IPS-20b (cell line): Measurements from ENCODE around the gene DTNA.

Experiments
- H3K27ac ChIP-seq: one replicate; pipeline ENCODE4 v1.5.1; 2013; ENCODE audit warnings: low read length
- H3K27me3 ChIP-seq: 2 replicates; pipeline ENCODE4 v1.6.1; 2013; ENCODE audit warnings: mild to moderate bottlenecking, low read length, inconsistent platforms; ENCODE audit not compliant: insufficient read depth
- H3K36me3 ChIP-seq: 2 replicates; pipeline ENCODE4 v1.6.1; 2013; ENCODE audit warnings: low read depth, mild to moderate bottlenecking, inconsistent platforms, low read length, moderate library complexity; ENCODE audit not compliant: insufficient read depth
- H3K4me1 ChIP-seq: 2 replicates; pipeline ENCODE4 v1.6.1; 2013; ENCODE audit warnings: mild to moderate bottlenecking, control low read depth, inconsistent platforms, low read length, moderate library complexity; ENCODE audit not compliant: insufficient read depth
- H3K4me3 ChIP-seq: 2 replicates; pipeline ENCODE4 v1.5.1; 2013; ENCODE audit warnings: mild to moderate bottlenecking, low read length, inconsistent platforms
- H3K9ac ChIP-seq: 2 replicates; pipeline ENCODE4 v1.6.1; 2013; ENCODE audit warnings: low read depth, mild to moderate bottlenecking, inconsistent platforms, low read length, moderate library complexity
- H3K9me3 ChIP-seq: 2 replicates; pipeline ENCODE4 v1.6.1; 2013; ENCODE audit warnings: mild to moderate bottlenecking, low read depth, low read length, inconsistent platforms; ENCODE audit not compliant: insufficient read depth

The DTNA gene

DNA sequence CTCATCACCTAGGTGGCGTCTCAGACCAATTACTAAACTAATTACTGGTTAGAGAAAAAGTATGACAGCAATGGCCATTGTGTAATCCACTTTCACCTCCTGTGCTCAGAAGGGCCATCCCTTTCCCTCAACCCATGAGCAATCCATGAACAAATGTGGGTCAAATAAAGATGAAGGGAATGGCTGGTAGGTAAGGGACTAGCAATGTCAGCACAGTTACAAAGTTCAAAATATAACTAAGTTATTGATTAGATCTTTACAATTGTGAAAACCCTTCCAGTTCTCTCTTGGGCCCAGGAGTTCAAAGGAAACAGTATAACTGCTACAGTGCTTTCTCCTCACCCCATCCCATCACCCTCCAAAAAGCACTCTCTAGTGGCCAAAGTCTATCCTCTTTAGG, 98.3 kb downstream of the DTNA start:
- Histone ChIP-seq H3K9ac (no peak overlapping the region), H3K27me3 (no peaks in the 10 kb centered on the region), H3K36me3 (no peaks in the 10 kb centered on the region), H3K9me3 (no peaks in the 10 kb centered on the region), H3K27ac (no peak overlapping the region), H3K4me3 (no peak overlapping the region), H3K4me1 (peaks cover 20% of the 10 kb centered on the region)

DNA sequence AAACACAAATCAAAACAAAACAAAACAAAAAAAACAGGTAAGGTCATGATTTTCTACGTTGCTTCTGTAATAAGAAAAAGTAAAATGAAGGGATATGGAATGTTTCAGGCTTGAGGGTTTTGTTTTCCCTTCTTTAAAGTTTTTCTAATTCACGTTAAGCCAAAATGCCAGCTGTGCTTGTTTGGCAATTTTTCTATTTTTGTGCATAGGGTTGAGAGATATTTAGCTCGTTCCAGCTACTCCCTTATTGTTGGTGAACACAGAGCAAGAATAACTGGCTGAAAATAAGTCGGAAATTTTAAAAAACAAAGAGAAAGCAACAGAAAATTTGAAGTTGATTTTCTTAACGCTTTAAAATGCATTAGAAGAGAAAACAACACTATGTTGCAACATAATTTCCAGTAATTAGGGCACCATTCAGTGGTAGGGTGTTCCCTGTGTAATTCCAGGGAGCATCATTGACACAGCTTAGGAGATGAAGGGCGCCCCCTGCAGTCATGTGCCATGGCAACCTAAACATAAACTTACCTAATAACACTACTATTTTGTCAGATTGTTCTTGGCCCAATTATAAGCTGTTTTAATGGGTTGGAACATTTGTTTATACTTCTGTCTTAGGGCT, 99.5 kb downstream of the DTNA start:
- Histone ChIP-seq H3K27ac (no peak overlapping the region), H3K9ac (no peak overlapping the region), H3K4me1 (peaks cover 20% of the 10 kb centered on the region), H3K4me3 (no peak overlapping the region), H3K36me3 (no peaks in the 10 kb centered on the region), H3K9me3 (no peaks in the 10 kb centered on the region), H3K27me3 (no peaks in the 10 kb centered on the region)

DNA sequence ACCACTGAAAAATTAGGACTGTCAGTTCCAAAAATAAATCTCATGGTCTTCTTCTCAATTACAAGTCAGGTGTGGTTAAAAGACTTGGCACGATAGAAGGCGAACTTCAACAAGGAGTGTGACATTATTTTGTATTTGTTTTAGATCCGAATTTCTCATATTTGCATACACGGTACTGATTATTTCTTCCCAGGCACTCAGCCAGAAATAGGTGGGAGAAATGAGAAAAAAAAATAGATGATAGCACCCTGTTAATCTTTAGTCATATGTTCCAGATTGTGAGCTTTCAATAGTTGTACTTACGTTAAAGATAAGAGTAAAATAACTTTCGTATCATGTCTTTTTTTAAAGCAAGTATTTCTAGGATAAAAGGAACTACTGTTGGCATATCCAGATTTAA, 106.1 kb downstream of the DTNA start:
- H3K4me1 ChIP-seq, result peaks cover 4% of the 10 kb centered on the region; the same call in 1 of the 2 replicates
- no peak overlapping the region for H3K4me3 ChIP-seq
- no peak overlapping the region for H3K27ac ChIP-seq
- H3K27me3 ChIP-seq, result no peaks in the 10 kb centered on the region
- H3K9me3 ChIP-seq, result no peaks in the 10 kb centered on the region
- no peaks in the 10 kb centered on the region for H3K36me3 ChIP-seq
- no peak overlapping the region for H3K9ac ChIP-seq

DNA sequence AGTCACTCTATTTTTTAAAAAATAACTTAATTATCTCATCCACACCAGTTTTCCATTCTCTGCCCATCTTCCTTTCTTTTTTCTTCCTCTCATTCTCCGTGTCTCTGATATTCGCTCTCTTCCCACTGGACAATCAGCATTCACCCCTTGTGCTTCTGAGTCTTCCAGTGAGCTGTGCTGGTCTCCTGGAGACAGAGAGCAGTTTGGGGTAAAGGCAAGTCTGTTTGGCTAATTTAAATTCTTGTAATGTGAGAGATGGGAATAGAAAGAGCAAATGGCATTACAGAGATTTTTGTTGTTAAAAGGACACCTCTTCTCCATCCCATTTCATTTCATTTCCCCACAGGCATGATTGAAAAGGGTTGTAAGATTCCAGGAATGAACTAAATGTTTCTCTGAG, 107.5 kb downstream of the DTNA start:
- no peaks in the 10 kb centered on the region for H3K27me3 ChIP-seq
- H3K27ac ChIP-seq, result no peak overlapping the region
- no peak overlapping the region for H3K9ac ChIP-seq
- H3K9me3 ChIP-seq, result no peaks in the 10 kb centered on the region
- H3K4me1 ChIP-seq, result peaks cover 4% of the 10 kb centered on the region; the same call in 1 of the 2 replicates
- H3K4me3 ChIP-seq, result no peak overlapping the region
- H3K36me3 ChIP-seq, result no peaks in the 10 kb centered on the region

DNA sequence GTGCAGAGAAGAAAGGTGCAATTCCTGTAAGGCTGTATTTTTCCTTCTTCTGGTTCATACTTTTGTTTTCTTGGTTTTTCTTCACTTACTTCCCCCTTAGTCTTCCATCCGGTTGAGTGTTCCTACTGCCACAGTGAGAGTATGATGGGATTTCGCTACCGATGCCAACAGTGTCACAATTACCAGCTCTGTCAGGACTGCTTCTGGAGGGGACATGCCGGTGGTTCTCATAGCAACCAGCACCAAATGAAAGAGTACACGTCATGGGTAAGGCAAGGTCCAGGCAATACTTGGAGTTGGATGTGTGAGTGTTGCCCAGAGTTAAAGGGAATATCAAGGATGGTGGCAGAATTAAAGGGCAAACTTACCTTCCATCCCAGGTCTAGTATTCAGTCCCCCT, 108.0 kb downstream of the DTNA start:
- Histone ChIP-seq H3K9me3 (no peaks in the 10 kb centered on the region), H3K4me1 (peaks cover 4% of the 10 kb centered on the region; the same call in 1 of the 2 replicates), H3K4me3 (no peak overlapping the region), H3K9ac (no peak overlapping the region), H3K27ac (no peak overlapping the region), H3K36me3 (no peaks in the 10 kb centered on the region), H3K27me3 (no peaks in the 10 kb centered on the region)

DNA sequence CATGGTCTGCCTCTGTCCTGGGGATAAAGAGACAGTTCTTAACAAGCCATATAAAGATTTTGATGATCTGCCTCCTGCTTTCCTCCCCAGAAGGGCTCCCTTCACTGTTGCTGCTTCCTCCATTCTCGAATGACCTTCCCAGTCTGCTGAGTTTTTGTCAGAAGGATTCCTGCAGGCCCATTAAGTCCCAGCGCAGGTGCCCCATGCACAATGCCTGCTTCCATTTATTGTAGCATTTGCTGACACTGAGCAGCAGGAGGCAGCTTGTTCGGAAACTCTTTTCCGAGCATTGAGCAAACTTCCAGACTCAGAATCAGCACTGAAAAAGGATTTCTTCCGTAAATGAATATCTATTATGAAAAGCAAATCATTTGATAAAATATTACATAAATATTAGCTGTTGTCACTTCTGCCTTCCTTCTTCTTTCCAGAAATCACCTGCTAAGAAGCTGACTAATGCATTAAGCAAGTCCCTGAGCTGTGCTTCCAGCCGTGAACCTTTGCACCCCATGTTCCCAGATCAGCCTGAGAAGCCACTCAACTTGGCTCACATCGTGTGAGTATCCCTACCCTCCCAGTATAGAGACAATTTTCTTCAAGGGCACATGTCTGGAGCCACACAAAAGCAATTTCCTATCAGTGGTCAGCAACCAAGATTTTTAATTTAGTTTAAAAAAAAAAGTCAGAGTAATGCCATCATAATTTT, 110.4 kb downstream of the DTNA start:
- no peak overlapping the region for H3K9ac ChIP-seq
- no peak overlapping the region for H3K4me3 ChIP-seq
- H3K4me1 ChIP-seq, result peaks cover 4% of the 10 kb centered on the region; the same call in 1 of the 2 replicates
- H3K36me3 ChIP-seq, result no peaks in the 10 kb centered on the region
- no peaks in the 10 kb centered on the region for H3K9me3 ChIP-seq
- H3K27ac ChIP-seq, result no peak overlapping the region
- no peaks in the 10 kb centered on the region for H3K27me3 ChIP-seq

DNA sequence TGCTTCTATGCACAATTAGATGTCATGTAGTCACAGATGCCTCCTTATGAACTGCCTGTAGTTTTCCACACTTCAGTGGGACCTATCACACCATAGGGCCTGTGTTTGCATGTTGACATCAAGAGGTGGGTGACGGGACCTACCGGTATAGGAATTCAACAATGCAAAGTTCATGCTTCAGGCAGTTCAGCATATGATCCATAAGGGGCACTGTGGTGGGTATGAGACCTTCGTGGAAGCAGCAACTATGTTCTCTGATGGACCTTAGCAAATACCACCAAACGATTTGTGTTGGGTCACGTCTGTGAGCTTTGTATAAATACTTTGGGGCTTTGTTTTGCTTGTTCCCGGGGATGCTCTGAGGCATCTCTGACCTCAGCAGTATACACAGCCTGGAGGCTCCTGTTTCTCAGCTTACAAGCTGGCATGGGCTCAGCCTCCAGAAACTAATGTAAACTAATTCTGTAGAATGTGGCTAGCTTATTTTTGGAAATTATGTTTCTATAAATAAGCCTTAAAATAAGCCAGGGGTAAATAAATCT, 111.6 kb downstream of the DTNA start:
- Histone ChIP-seq H3K27me3 (no peaks in the 10 kb centered on the region), H3K9ac (no peak overlapping the region), H3K9me3 (no peaks in the 10 kb centered on the region), H3K36me3 (no peaks in the 10 kb centered on the region), H3K4me1 (peaks cover 4% of the 10 kb centered on the region; the same call in 1 of the 2 replicates), H3K4me3 (no peak overlapping the region), H3K27ac (no peak overlapping the region)

DNA sequence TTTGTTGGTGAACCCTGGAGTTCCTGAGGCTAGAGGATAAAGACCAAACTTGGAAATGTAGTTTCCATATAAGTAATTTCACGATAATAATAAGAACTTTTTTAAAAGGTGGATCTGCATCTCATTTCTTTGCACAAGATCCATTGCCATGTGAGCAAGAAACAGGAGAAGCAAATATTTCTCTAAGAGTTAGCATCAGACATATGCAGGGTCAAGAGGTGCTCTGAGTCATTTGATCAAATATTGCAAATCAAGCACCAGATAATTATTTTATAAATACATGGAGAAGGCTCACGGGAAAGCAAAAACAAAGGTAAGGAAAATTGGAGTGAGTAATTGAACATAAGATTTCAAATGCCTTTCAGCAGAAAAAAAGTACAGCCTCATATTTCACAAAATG, 118.0 kb downstream of the DTNA start:
- no peak overlapping the region for H3K9ac ChIP-seq
- H3K27me3 ChIP-seq, result no peaks in the 10 kb centered on the region
- H3K9me3 ChIP-seq, result no peaks in the 10 kb centered on the region
- H3K4me1 ChIP-seq, result no peaks in the 10 kb centered on the region
- no peaks in the 10 kb centered on the region for H3K36me3 ChIP-seq
- H3K4me3 ChIP-seq, result no peak overlapping the region
- H3K27ac ChIP-seq, result no peak overlapping the region

DNA sequence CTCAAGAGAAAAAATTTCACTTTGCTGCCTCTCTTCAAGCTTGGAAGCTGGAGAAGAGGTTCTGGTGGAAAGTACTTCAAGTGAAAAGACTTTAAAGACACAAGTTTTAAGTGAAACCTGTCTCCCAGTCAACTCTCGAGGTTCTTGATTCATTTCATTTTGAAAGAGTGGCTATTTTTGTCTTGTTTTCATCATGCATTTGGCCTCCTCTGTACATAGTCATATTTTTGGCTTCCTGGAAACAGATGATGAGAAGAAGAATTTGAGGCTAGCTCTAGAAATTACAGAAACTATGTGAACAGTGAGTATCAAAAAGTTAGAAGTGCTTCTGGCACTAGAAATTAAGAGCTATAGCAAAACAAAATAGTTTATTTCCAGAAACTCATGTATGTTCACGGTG, 124.8 kb downstream of the DTNA start:
- Histone ChIP-seq H3K9ac (no peak overlapping the region), H3K36me3 (no peaks in the 10 kb centered on the region), H3K9me3 (no peaks in the 10 kb centered on the region), H3K27me3 (no peaks in the 10 kb centered on the region), H3K4me3 (no peak overlapping the region), H3K4me1 (peaks cover 20% of the 10 kb centered on the region), H3K27ac (no peak overlapping the region)

DNA sequence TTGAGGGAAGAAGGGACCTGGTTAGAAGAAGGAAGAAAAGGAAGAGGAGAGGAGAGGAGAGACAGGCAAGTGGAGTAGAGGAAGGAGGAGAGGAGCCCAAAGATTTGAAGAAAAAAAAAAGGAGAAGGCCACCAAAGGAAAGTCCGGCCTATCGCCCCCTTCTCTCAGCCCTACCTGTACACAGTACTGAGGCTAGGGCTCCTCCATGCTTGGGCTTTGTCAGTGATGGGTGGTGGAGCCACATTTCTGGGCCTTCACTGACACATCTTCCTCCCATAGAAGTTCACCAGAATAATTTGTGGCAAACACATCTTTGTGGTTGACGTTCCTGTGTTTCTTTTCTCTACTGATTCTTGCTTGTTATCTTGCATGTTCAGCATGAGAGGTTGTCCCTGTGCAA, 125.4 kb downstream of the DTNA start:
- no peaks in the 10 kb centered on the region for H3K9me3 ChIP-seq
- no peaks in the 10 kb centered on the region for H3K27me3 ChIP-seq
- no peak overlapping the region for H3K4me3 ChIP-seq
- H3K4me1 ChIP-seq, result peaks cover 20% of the 10 kb centered on the region
- no peak overlapping the region for H3K27ac ChIP-seq
- H3K9ac ChIP-seq, result no peak overlapping the region
- no peaks in the 10 kb centered on the region for H3K36me3 ChIP-seq

DNA sequence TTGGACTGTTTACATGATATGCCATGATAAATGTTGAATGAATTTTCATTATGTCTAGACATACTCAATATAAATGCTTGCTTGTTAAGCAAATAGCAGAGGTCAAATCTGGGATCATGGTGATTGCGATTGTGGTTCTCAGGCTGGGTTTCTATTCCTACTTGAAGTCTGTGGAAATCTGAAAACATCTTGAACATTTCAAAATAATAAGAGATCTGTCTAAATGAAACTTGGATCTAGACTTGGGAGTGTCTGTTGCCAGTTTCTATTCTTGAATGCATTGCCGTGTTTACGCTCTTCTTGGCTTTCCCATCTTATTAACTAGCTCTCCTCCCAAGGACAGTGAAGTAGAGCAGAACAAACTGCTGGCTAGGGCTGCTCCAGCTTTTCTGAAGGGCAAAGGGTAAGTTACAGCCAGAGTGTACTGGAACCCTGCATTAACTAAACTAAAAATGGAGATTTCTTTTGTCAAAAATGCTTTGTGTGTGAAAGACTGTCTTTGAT, 127.7 kb downstream of the DTNA start:
- Histone ChIP-seq H3K36me3 (no peaks in the 10 kb centered on the region), H3K9me3 (peaks cover 4% of the 10 kb centered on the region), H3K27ac (no peak overlapping the region), H3K9ac (no peak overlapping the region), H3K4me3 (no peak overlapping the region), H3K4me1 (peaks cover 24% of the 10 kb centered on the region), H3K27me3 (no peaks in the 10 kb centered on the region)

DNA sequence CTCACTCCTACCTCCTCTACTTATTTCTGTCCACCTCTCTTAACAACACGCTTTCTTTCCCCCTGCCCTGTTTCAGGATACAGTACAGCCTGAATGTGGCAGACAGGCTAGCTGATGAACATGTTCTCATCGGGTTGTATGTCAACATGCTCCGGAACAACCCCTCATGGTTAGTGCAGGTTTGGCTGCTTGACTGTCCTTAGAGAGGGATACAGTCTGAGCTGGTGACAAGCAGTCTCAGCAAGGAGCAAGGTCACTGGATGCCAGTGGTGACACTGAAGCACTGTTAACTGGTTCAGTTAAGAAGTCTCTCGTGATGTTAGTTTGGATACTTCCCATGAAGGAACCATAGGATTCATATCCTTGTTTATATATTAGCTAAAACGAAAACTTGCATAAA, 128.6 kb downstream of the DTNA start:
- Histone ChIP-seq H3K4me3 (no peak overlapping the region), H3K27ac (no peak overlapping the region), H3K9me3 (peaks cover 10% of the 10 kb centered on the region), H3K9ac (no peak overlapping the region), H3K4me1 (peaks cover 24% of the 10 kb centered on the region), H3K27me3 (no peaks in the 10 kb centered on the region), H3K36me3 (no peaks in the 10 kb centered on the region)
